Esophagus mucosa (tissue), 1 donor: ENCODE data around the gene PLOD1. TPM values are rescaled to one million over a fixed set of nuclear protein-coding genes. Genes with fewer than 3 reads are reported as not detected.
A peak's percentile ranks its signal among the peaks of the same experiment; 100 is the strongest.
"Not testable (repeated sequence)": the region's sequence is repeated elsewhere in the genome, so short reads cannot be mapped to it uniquely, and the experiment has no call there.

ENCODE experiments used
- ATAC-seq: fragments of 200-7000 bp; cut with Tn5 transposase; one replicate; pipeline ENCODE4 v1.9.1; 2020
- total RNA-seq: library from RNA; stranded (reverse); gene quantifications from one replicate; pipeline ENCODE4 v1.2.4, GENCODE V29; 2023
- donor health status: DM: yes; HTN: yes; CAD: no.

Gene PLOD1
- total RNA-seq, 1 donor from 2014 or later = 26.5 TPM

DNA sequence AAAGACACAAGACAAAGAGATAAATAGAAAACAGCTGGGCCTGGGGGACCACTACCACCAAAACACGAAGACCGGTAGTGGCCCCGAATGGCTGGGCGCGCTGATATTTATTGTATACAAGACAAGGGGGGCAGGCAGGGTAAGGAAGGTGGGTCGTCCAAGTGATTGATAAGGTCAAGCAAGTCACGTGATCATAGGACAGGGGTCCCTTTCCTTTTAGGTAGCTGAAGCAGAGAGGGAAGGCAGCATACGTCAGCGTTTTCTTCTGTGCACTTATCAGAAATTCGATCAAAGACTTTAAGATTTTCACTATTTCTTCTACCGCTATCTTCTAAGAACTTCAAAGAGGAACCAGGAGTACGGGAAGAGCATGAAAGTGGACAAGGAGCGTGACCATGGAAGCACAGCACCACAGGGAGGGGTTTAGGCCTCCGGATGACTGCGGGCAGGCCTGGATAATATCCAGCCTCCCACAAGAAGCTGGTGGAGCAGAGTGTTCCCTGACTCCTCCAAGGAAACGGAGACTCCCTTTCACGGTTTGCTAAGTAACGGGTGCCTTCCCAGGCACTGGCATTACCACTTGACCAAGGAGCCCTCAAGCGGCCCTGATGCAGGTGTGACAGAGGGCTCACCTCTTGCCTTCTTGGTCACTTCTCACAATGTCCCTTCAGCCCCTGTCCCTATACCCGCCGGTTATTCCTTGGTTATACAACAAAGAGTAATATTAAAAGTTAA is 21.9 kb upstream of the PLOD1 start:
- ATAC-seq = not testable (repeated sequence)

DNA sequence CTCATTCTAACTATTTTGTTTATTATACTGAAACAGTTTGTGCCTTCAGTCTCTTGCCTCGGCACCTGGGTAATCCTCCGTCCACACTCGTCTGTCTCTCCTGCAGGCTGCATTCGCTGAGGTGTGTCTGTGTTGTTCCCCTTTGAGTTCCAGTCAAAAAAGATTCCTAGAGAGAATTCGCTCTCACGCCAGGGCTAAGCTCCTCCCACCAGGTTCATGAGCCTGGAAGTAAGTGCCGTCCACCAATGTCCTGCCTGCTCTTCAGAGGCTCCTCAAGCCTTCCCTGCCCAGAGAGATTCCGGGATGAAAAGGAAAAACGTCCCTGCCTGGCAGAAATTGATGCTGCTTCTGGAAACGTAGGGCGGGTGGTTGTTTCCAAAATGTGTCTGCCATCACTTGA is 21.2 kb upstream of the PLOD1 start:
- no peak for ATAC-seq

DNA sequence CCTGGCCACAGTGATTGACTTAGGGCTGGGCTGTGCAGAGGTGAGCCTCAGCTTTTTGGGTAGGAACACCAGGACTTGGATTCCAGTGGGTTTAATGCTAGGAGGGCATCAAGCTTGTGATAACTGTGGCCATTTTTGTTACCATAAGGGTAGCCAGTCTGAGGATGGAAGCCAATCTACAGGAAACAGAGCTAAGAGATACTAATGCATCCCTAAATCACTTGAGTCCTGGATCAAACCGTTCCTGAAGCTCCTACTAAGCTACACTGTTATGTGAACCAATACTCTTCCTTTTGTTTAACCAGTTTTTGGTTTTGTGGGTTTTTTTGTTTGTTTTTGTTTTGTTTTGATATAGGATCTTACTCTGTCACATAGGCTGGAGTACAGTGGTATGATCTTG is 20.5 kb upstream of the PLOD1 start:
- ATAC-seq = no peak

DNA sequence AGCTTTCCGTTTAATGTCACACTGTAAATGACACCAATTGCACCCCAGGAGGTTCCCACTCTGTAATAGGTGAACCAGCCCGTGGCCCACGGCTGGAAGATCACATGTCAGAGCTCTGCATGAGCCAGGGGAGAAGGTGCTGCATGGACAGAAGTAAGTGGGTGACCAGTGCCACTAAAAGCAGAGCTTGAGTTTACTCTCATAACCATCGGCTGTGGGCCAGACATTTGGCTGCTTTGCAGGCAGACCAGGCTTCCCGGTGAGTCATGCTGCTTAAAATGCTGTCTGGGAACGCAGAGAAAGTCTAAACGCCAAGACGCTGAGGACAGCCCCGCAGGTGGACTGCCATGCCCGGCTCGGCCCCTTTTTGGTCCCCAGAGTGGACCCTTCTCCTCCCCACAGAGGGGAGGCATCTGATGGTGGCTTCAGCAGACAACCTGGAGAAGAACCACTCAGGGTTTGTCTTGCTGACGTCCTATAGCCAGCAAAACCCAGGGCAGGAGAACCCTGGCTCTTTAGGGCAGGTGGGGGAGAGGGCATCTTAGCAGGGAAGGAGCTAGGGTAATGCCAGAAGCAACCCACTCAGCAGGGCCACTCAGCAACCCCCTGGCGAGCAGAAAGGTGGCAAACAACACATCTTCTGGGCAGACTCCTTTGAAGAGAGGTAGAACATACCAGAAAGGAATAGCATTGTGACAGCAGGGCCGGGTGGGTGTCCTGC is 15.6 kb upstream of the PLOD1 start:
- peak; percentile 38 for ATAC-seq

DNA sequence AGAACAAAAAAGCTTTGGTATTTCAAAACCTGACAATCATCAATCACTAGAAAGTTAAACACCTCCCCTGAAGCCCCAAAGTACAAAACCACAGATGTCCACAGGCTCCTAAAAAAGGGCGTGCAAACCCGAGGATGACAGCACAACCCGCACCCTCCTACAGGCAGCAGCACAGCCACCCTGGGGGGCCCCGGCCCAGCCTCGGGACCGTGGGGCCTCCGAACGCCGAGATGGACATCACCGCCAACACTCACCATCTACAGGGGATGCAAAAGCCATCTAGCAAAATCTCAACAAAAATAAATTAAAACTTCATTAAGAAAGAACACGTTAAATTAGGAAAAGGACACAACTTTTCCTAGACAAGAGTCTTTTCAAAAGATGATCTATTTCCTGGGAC is 14.9 kb upstream of the PLOD1 start:
- ATAC-seq = no peak

DNA sequence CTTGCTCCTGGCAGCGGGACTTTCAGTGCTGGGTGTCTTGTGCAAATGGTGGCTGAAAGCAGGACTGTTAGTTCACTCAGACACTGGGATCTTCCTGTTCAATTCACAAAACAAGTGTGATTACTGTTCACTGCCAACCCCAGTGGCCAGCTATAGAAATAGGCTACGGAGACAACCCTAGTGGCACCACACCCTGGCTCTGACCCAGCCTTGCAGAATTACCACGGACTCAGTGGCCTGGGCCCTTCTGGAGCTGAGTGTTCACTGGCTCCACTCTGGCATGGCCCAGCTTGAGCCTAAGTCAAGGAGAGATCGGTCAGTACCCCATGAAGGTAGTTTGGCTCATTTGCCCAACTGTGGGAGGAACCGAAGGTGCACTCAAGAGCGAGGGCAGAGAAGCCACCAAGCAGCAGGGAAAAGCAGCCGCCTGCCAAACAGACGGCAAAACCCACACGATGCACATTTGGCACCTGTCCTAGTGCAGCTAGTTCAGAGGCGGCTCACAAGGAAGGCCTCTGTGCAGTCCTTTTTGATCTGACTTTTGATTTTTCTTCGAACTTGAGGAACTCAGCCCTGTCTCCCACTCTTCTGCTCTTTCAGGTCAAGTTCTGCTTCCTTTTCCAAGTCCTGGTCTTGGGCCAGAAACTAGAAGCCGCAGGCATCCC is 14.1 kb upstream of the PLOD1 start:
- ATAC-seq = peak; percentile 15

DNA sequence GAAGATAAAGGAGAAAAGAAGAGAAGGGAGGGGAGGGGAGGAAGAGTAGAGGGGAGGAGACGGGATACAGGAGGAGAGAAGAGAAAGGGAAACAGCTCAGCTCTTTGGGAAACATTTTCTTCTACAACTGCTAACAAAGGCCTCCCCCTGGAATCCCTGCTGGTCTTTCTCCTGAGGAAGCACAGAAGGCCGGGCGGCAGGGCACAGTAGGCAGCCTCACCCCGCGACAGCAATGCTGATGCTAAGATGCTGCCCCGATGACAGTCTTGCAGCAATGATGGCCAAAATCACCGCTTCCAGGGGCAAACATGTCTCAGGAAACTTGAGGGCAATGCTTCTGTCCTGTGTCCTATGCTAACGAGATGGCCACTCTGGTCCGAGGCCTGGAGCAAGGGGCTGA is 13.5 kb upstream of the PLOD1 start:
- ATAC-seq = no peak

DNA sequence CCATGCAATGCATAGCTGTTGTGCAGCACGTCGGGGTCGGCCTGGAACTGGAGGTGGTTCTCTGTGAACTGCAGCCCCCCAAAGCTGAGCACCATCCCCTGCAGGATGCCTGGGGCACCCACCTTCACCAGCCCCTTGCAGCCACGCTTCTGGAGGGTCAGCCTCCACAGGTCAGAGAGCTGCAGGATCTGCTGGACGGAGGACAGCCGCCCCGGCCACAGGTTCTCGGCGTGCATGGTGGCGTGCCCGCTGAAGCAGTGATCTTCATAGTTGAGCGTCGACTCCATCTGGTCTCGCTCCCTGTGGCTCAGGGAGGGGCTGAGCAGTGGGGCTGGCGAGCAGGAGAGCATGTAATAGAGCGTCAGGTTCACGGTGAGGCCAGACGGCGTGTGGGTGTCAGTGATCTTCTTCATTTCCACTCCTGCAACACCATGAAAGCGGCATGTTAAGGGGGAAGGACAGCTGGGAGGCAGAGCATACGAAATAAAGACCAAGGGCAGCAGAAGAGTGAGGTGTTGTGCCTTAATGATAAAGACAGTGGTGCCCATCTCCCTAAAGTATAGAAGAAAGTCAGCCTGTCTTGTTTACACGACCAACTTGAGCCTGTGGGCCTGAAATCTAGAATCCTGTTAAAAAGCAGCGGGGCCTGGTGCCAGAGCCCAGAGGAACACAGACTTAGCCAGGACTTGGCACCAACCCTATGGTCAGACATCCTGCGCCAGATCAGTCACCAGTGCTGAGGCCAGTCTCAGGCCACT is 11.3 kb upstream of the PLOD1 start:
- ATAC-seq = no peak

DNA sequence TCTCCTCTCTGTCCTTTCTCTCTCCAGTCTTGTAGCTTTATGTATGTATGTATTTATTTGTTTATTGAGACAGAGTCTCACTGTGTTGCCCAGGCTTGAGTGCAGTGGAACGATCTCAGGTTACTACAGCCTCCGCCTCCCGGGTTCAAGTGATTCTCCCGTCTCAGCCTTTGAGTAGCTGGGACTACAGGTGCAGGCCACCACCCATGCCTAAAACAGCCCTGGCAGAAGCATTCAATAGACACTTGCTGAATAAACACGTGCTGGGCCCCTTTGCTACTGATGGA is 10.7 kb upstream of the PLOD1 start:
- no peak for ATAC-seq

DNA sequence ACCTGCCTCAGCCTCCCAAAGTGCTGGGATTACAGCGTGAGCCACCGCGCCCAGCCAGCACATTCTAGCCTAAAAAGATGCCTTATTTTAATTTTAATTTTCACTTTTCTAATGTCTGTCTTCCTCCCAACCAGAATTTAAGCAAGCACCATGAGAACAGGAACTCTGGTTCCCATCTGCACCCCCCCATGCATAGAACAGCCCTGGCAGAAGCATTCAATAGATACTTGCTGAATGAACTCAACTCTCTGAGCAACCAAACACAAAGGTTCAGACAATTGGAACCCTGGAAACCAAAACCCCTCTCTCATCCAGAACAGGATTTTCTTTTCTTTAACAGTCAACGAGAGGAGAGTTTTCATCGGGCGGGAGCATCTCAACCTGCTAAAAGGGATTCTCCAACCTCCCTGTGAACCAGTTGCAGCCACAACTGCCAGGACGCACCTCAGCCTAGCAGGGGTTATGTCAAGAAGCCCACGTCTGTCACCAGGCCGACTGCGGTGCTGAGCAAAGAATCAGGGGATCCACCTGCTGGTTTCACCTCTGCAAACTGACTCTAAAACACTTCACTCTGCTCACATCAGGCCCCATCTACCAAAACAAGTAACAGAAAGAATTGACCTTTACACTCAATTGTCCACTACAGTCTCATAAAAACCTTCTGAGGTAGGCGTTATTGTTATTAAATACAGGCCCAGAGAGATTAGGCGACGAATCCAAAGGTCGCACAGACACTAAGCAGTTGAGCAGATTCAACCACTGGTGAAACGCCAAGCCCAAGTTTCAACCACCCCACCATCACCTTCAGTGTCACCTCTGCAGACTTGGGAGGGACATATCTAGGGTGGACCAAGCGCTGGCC is 10.0 kb upstream of the PLOD1 start:
- ATAC-seq = no peak

DNA sequence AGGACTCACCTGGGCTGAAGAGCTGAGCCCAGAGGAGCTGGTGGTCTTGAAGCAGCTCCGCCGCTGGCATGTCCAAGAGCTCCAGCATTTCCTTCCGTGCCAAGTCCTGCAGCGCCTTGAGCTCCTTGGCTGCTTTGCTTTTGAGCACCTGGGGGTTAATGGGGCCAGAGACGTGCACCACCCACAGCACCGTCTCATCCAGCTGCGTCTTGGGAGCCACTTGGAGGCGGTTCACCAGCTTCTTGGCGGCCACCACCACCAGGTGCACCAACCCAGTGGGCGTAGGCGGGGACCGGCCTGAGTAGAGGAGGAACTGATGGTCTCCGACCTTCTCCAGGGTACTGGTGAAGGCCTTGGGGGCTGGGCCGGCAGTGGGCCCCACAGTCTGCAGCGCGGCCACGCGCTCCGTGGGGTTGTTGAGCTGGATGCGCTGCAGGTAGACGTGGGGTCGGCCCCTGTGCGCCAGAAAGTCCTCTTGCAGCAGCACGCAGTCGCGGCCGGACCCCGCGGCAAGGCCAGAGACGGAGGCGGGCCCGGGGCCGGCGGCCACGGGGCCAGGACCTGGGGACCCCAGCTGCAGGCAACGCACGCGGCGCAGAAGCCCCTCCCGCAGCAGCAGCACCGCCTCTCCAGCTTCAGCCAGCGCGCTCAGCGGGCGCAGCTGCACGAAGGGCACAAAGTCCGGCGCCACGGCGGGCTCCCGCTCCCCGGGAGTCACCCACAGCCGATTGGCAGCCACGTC is 9.2 kb upstream of the PLOD1 start:
- ATAC-seq = peak; percentile 25

DNA sequence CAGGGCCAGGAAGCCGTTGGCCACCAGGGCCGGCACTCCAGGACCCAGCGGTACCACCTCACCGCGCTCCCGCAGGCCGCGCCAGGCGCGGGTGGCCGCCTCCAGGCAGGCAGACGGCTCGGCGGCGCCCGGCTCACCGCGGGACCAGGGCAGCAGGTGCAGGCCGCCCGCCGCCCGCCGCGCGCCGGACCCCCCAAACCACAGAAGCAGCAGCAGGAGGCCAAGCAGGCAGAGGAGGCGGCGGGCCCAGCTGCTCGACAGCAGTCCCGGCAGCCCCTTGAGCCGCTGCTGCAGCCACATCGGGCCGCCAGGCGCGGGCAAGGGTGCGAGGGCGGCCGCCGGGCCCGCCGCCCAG is 8.6 kb upstream of the PLOD1 start:
- peak; percentile 22 for ATAC-seq

DNA sequence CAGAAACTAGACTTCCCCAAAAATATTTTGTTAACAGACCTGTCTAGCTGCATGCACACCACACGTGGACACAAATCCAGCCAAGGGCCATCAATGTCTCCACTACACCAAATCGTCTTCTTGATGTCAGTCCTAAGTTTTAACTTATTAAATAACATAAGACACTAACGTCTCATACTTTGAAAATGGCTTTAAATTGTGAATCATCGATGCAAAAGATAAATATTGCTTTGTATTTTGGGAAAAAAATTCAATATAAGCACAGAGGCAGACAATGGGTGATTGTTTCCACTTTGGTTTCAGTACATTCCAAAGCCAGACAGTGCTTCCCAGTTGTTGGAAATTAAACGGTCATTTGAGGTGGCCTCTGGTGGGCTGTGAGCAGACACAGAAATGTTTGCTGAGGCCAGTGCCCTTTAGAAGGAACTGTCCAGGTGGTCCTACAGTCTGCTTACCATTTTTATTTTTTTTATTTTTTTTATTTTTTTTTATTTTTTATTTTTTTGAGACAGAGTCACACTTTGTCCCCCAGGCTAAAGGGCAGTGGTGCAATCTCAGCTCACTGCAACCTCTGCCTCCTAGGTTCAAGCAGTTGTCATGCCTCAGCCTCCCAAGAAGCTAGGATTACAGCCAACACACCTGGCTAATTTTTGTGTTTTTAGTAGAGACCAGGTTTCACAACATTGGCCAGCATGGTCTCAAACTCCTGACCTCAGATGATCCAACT is 6.5 kb upstream of the PLOD1 start:
- ATAC-seq = no peak

DNA sequence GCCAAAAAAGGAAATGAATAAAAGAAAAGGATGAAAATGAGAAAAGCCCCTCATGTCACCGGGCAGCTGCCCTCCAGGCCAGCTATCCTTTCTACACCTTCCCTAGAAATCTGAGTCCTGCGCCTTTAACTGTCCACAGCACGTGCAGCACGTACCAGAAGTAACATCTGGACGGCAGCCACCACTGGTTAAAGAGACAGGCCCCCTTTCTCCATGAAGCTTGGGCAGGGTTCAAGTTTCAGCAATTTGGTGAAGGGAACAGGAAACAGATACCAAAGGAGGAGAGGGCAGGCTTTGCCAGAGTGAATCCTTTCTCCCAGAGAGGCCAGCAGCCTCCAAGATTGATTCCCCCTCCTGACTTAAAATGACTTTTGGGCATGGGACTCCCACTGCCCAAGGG is 4.7 kb upstream of the PLOD1 start:
- ATAC-seq = no peak

DNA sequence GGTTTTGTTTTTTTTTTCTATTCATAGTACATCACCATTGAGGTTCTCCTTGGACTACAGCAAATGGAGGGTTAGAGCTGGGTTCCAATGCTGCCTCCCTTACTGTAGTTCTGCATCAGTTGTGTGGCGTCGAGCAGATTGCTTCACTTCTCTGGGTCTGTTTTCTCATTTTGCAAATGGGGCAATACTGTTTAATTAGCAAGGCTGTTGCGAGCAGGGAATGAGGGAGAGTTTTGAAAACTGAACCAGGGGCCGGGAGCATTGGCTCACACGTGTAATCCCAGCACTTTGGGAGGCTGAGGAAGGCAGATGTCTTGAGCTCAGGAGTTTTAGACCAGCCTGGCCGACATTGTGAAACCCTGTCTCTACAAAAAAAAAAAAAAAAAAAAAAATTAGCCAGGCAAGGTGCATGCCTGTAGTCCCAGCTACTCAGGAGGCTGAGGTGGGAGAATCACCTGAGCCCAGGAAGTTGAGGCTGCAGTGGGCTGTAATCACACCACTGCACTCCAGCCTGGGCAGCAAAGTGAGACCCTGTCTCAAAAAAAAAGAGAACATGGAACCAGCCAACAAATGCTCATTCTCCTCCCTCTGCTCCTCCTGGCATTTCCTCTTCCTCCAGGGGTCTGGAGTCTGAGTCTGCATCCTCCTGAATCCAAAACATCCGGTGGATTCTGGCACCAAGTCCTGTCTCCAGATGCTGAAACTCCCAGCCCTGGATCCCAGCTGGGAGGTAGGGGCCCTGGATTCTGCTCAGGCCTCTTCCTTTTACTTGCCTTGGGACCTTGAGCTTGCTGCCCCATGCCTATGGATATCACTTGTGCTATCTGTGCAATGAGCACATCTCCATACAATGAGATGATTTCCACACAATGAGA is 3.7 kb upstream of the PLOD1 start:
- no peak for ATAC-seq

DNA sequence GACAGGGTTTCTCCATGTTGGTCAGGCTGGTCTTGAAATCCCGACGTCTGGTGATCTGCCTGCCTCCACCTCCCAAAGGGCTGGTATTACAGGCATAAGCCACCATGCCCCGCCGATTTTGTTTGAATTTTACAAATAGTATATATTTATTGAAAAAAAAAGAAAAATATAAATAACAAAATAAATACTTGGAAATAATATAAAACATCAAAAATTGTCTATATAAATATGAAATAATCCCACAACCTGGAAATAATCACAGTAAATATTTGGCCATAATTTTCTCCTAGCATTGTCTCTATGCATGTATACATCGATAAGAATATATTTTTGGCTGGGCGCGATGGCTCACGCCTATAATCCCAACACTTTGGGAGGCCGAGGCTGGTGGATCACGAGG is 2.7 kb upstream of the PLOD1 start:
- ATAC-seq = no peak

DNA sequence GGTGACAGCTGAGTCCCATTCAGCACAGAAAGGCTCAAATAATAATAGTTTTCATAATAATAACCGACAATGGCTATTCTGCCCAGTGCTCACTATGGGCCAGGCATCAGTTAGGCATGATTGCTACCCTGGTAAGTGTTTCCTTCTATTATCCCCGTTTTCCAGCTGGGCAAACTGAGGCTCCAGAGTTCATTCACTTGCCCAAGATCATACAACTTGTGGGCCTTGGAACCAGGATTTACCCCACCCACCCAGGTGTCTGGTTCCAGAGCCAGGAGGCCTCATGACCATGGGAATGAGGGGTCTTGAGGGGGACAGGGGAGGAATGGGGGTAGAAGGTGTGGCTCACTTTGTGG is 518 bp downstream of the PLOD1 start:
- ATAC-seq = no peak

DNA sequence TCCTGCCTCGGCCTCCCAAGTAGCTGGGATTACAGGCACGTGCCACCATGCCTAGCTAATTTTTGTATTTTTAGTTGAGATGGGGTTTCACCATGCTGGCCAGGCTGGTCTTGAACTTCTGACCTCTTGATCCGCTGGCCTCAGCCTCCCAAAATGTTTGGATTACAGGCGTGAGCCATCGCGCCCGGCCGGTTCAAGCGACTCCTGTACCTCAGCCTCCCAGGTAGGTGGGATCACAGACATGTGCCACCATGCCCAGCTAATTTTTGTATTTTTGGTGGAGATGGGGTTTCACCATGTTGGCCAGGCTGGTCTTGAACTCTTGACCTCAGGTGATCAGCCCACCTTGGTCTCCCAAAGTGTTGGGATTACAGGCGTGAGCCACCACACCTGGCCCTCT is 1.2 kb downstream of the PLOD1 start:
- ATAC-seq = not testable (repeated sequence)

DNA sequence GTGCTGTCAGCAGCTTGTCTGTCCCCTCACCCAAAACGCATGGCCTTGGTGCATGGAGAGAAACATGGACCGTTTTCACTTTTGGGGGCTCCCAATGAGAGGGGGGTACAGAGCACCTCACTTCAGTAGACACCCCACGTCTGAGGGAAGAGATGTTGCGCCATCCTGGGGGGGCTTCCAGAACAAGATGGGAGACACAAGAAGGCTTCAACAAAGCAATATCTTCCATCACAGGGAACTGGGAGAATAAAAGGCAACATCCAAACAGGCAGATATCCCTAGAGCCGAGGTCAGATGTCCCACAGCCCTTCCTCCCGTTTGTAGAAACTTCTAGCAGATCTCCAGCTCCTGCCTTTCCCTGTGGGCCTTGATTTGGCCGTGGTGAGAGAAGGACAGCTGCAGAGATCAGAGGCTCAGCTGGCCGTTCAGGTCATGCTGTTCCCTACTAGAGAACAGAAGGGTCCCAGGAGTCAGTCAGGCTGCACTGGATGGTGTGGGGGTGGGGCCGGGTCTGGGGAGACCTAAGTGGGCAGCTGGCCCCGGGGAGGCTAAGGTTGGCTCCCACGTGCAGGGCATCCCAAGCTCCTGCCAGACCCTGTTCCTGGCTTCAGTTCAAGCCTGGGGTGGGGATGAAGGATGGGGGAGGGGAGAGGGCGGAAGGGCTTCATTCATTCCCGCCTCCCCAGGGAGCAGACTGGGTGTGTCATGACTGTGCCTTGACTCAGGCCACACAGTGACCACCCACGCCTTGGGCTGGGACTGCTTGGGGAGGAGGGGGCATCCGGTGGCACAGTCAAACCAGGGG is 4.4 kb downstream of the PLOD1 start:
- ATAC-seq = no peak
